ENCODE measurements around the gene BRCA1. TPM values are rescaled to one million over a fixed set of nuclear protein-coding genes. Genes with fewer than 3 reads are reported as not detected.
"Not testable (repeated sequence)": the region's sequence is repeated elsewhere in the genome, so short reads cannot be mapped to it uniquely, and the experiment has no call there.

Gene BRCA1
- total RNA-seq, 4 donors from 2014 or later: 4.9 to 8.0 (median 5.3) TPM

- DNase-seq (ENCODE audit: low spot score in 2 of 2): no peak
- H3K27me3 ChIP-seq: no peaks in the 10 kb centered on the region
- no peaks in the 10 kb centered on the region for H3K4me1 ChIP-seq
- no peaks in the 10 kb centered on the region for H3K9me3 ChIP-seq
- WGBS: 97% methylated on average over 3 of the region's 3 CpGs
- no peak for TF ChIP-seq EP300 (IDR thresholded peaks at IDR 0.05)
- TF ChIP-seq POLR2A (IDR thresholded peaks at IDR 0.05): no peak
- TF ChIP-seq POLR2AphosphoS5 (IDR thresholded peaks at IDR 0.05): no peak
- TF ChIP-seq CTCF (IDR thresholded peaks at IDR 0.05): no peak
- H3K27ac ChIP-seq: no peak overlapping the region
- H3K36me3 ChIP-seq: peaks cover 12% of the 10 kb centered on the region
- H3K4me3 ChIP-seq: no peak overlapping the region
Measured at GRCh38 chr17:43155666-43156065, 30.5 kb upstream of the BRCA1 start.

- WGBS: 90% methylated on average over 3 of the region's 3 CpGs
- not testable (repeated sequence) for H3K36me3 ChIP-seq; H3K9me3 ChIP-seq; H3K27ac ChIP-seq; H3K4me1 ChIP-seq; DNase-seq (ENCODE audit: low spot score in 2 of 2); H3K27me3 ChIP-seq; H3K4me3 ChIP-seq
Measured at GRCh38 chr17:43153197-43153835, 28.2 kb upstream of the BRCA1 start.

DNA sequence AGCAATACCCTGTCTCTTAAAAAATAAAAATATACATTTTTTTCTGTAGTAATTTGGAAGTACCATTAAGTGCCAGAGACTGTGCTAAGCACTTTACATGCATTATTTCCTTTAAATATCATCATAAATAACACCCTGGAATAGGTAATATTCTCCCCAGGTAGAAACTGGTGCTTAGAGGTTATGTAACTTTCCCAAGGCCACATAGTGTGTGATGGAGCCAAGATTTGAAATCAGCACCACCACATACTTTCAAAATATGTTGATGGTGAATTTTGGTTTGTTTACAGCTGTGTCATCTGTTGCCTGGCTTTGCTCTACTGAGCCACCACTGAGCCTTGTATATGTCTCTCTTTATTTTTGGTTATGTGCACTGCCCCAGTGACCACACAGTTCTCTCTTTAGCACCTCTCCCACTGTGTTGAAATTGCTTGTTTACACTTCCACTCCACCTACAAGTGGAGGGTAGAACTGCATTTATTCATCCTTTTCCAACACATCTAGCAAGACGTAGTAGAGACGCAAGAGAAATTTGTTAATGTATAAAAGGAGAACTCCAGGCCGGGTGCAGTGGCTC, 26.8 kb upstream of the BRCA1 start:
- H3K27me3 ChIP-seq: no peaks in the 10 kb centered on the region

DNA sequence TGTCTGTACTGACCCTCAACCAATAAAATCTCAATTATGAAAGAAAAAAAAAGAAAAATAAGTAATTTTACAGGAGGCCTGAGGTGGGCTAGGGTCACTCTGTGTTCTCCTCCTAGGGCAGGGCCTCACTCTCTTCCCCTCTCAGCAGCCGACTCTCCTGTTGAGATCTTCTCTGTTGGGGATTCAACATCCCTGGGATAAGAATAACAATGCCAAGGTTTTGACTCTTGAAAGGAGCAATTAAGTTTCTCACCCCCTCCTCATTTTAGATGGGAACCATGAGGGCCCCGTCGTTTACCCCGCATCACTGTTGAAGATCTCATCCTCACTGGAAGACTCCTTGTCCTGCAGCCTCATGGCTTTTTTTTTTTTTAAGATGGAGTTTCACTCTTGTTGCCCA, 21.5 kb upstream of the BRCA1 start:
- DNase-seq (ENCODE audit: low spot score in 2 of 2): peak in 1 of 2 donors; percentile 48
- Histone ChIP-seq H3K4me1 (no peaks in the 10 kb centered on the region), H3K27ac (no peak overlapping the region), H3K36me3 (peaks cover 18% of the 10 kb centered on the region), H3K4me3 (no peak overlapping the region), H3K27me3 (no peaks in the 10 kb centered on the region), H3K9me3 (no peaks in the 10 kb centered on the region)
- 94% methylated on average over 4 of the region's 4 CpGs for WGBS
- TF ChIP-seq EP300 (IDR thresholded peaks at IDR 0.05): no peak

More for the DNA sequence above, 26.8 kb upstream of the BRCA1 start:
- Histone ChIP-seq H3K4me1 (no peaks in the 10 kb centered on the region), H3K4me3 (no peak overlapping the region), H3K36me3 (peaks cover 8% of the 10 kb centered on the region), H3K27ac (no peak overlapping the region), H3K9me3 (no peaks in the 10 kb centered on the region)
- DNase-seq (ENCODE audit: low spot score in 2 of 2): peak in 1 of 2 donors; percentile 31
- WGBS: 96% methylated on average over 3 of the region's 3 CpGs
- TF ChIP-seq EP300 (IDR thresholded peaks at IDR 0.05) (no peak), POLR2A (IDR thresholded peaks at IDR 0.05) (no peak), POLR2AphosphoS5 (IDR thresholded peaks at IDR 0.05) (no peak)

DNA sequence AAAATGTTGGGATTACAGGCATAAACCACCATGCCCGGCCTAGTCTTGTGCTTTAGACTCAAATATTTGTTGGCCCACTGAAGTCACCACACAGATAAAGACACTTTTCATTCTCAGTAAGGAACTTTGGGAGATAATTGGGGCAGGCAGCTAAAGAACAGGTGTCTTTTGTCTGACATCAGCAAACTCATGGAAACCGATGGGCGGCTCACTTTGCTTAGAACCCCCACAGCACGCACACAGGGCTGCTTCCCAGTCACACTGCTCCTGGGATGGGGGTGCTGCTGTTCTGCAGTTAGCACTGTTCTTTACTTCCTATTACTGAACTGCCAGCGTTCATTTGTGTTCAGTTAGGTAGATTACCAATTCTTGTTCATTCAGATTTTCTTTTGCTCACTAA, 18.0 kb upstream of the BRCA1 start:
- WGBS: 95% methylated on average over 5 of the region's 5 CpGs
- no peaks in the 10 kb centered on the region for H3K9me3 ChIP-seq
- TF ChIP-seq POLR2AphosphoS5 (IDR thresholded peaks at IDR 0.05): no peak
- TF ChIP-seq CTCF (IDR thresholded peaks at IDR 0.05): no peak
- TF ChIP-seq EP300 (IDR thresholded peaks at IDR 0.05): no peak
- no peak for TF ChIP-seq POLR2A (IDR thresholded peaks at IDR 0.05)

DNA sequence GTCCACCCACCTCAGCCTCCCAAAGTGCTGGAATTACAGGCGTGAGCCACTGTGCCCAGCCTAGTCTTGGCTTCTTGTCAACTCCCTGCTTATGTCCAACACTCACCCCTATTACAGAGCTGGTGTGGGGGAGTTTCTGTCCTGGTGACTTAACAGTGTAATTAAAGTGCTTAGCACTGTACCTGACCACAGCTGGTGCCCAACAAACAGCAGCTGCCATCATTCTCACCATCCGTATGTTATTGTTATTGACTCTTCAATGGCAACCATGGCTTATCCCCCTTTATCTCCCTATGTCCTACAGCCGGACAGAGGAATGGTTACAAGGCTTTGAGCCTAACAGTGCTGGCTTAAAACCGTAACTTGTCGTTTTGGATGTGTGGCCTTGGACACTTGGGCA, 17.0 kb upstream of the BRCA1 start:
- WGBS: 95% methylated on average over 4 of the region's 5 CpGs
- DNase-seq (ENCODE audit: low spot score in 2 of 2): no peak
- H3K4me1 ChIP-seq: no peaks in the 10 kb centered on the region
- H3K27ac ChIP-seq: no peak overlapping the region
- no peaks in the 10 kb centered on the region for H3K27me3 ChIP-seq
- H3K36me3 ChIP-seq: peaks cover 18% of the 10 kb centered on the region
- TF ChIP-seq POLR2AphosphoS5 (IDR thresholded peaks at IDR 0.05) (no peak), EP300 (IDR thresholded peaks at IDR 0.05) (no peak), CTCF (IDR thresholded peaks at IDR 0.05) (no peak), POLR2A (IDR thresholded peaks at IDR 0.05) (no peak)
- no peaks in the 10 kb centered on the region for H3K9me3 ChIP-seq
- H3K4me3 ChIP-seq: no peak overlapping the region

More for the DNA sequence above, 18.0 kb upstream of the BRCA1 start:
- Histone ChIP-seq H3K27ac (no peak overlapping the region), H3K4me1 (no peaks in the 10 kb centered on the region), H3K4me3 (no peak overlapping the region), H3K36me3 (peaks cover 18% of the 10 kb centered on the region), H3K27me3 (no peaks in the 10 kb centered on the region)
- peak in 1 of 2 donors; percentile 28 for DNase-seq (ENCODE audit: low spot score in 2 of 2)

Data from suprapubic skin (tissue), 4 donors.